Epithelial cell of umbilical artery (primary cell): ENCODE results near the gene SLC25A23. TPM values are rescaled to one million over a fixed set of nuclear protein-coding genes. Genes with fewer than 3 reads are reported as not detected.

Source experiments
- total RNA-seq: library from RNA; depleted of rRNA; stranded (reverse); fragments of >200 nt; gene quantifications from 2 replicates; pipeline ENCODE4 v1.2.3, GENCODE V29; 2014

SLC25A23 gene
- 19.2 and 32.8 TPM in 2 replicates for total RNA-seq

GRCh38 chr19:6459262-6460098, at the start of gene SLC25A23:
Gene SLC25A23, minus strand, starts transcription at chr19:6459792. Its CDS starts 164 bp downstream, at chr19:6459628.

GRCh38 chr19:6501740-6502648, 42.4 kb upstream of the SLC25A23 start, which contains the start of gene TUBB4A:
Gene TUBB4A, minus strand, starts transcription at chr19:6502309. Its CDS starts 97 bp downstream, at chr19:6502212.

DNA sequence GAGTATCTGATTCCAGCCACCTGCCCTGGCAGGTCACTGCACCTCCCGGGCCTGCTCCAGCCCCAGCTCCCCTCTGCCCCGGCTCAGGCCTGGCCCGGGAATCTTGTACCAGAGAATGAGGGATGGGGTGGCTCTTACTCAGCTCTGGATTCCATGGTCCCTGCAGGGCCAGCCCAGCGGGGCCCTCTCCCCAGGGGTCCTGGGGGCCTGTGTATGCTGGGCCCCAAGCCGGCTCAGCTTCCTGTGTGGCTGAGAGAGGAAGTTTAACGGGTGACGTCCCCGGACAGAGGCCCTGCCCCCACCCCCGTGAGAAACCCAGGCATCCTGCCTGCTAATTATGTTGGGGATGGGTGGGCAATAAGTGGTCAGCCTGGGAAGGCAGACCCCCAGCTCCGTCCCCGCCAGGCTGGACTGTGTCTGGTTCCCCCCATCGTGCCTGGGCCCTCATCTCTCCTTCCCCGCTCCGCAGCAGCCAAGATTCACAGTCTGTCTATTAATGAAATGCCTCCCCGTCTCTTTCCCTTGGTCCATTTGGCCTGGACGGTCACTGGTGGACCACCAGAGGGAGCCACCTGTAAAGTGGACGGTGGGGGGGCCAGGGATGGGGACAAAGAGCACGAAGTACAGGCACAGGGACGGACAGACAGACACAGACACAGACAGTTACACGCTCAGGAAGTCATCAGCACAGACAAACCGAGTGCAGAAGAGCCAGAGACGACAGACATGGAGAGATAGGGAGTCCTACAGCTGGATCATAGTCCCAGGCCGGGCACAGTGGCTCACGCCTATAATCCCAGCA, 22.1 kb upstream of the SLC25A23 start, which contains the start of gene DENND1C:
Gene DENND1C, minus strand, starts transcription at position 247 of the 802 bp plus-strand sequence. Its CDS starts 92 bp downstream, at position 155.

DNA sequence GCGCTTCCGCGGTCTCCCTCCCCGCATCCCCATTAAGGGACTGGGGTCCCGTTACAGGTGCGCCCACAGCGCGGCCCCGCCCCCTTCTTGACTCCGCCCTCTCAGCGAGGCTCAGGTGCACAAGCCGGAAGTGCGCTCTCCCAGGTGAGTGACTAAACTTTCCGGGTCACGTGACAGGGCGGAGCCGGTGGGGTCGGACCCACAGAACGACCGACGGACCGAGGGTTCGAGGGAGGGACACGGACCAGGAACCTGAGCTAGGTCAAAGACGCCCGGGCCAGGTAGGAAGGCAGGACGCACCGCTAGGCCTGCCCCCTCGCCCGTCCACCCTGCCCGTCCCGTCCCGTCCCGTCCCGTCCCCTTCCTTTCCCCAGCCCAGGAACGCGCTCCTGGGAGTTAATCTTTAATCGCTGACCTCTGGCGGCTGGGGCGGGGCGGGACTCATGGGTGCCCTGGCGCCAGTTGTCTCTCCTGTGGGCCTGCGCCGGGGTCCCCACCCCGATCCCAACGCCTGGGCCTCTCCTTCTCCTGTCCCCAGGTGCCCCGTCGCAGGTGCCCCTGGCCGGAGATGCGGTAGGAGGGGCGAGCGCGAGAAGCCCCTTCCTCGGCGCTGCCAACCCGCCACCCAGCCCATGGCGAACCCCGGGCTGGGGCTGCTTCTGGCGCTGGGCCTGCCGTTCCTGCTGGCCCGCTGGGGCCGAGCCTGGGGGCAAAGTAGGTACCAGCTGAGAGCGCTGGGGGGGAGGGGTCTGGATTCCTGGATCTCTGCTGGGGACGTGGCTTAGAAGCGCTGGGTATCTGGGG, 4.7 kb upstream of the SLC25A23 start, which contains the start of gene CRB3:
Gene CRB3, plus strand, starts transcription at position 202 of the 804 bp plus-strand sequence. Its CDS starts 431 bp downstream, at position 633.

GRCh38 chr19:6433663-6434062, 25.9 kb downstream of the SLC25A23 start, which contains the start of gene SLC25A41:
Gene SLC25A41, minus strand, starts transcription at chr19:6433763. Its CDS starts 70 bp downstream, at chr19:6433693.

GRCh38 chr19:6424195-6424938, 35.2 kb downstream of the SLC25A23 start, which contains the start of gene KHSRP:
Gene KHSRP, minus strand, starts transcription at chr19:6424811. Its CDS starts 110 bp downstream, at chr19:6424701.

DNA sequence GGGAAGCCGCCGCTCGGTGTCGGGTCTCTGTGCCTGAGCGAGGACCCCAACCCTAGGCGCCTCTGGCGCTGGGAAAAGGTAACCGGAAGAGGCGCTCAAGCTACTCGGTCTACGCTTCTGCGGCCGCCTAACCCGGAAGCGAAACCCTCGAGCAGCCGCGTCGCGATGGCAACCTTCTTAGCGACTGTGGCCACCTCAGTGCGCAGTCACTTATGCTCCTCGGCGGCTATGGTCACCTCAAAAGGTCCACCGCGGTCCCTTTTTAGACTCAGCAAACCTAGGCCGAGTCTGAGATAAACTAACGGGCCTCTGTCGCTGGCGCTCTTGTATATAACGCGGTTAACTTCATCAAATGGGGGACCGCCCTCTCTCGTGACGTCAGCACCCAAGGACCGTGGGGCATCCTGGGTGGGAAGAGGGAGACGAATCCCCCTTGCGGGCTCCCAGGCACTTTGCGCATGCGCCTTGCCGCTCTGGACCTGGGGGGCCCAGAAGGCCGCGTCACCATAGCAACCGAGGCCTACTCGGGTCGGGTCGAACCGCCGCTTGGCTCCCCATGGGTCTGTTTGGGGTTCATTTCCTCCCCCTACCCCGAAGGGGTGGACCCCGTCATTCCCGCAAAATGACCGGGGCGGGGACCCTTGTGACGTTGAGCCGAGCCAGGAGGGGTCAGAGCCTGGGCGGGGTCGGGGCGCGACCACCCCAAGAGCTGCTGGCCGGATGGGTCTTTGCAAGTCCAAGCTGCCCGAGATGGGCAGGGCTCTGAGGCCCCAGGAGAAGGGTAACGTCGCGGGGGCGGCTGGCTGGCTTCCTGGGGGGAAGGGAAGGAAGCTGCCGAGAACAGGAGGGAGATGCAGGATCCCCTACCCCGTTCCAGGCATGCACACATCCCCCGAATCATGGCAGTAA, 66.3 kb downstream of the SLC25A23 start, which contains the start of gene GTF2F1:
Gene GTF2F1, minus strand, starts transcription at position 91 of the 909 bp plus-strand sequence. CDS start 169 bp downstream, outside the sequence.

Other genes starting within 250 kb of the SLC25A23 start
- 3.3 and 3.9 TPM in 2 replicates for gene MLLT1, start 179.8 kb downstream of the SLC25A23 start, total RNA-seq
- gene ACER1, start 126.2 kb downstream of the SLC25A23 start, total RNA-seq, result not detected in 2 replicates
- 63.8 and 73.7 TPM in 2 replicates for gene CLPP, start 98.3 kb downstream of the SLC25A23 start, total RNA-seq
- gene ALKBH7, start 87.0 kb downstream of the SLC25A23 start, total RNA-seq, result 40.3 and 74.1 TPM in 2 replicates
- 0.61 and 1.3 TPM in 2 replicates for gene PSPN, start 83.9 kb downstream of the SLC25A23 start, total RNA-seq
- gene GTF2F1, start 66.6 kb downstream of the SLC25A23 start, total RNA-seq, result 48.6 and 50.3 TPM in 2 replicates
- gene KHSRP, start 35.0 kb downstream of the SLC25A23 start, total RNA-seq, result 83.5 and 96.2 TPM in 2 replicates
- gene SLC25A41, start 26.0 kb downstream of the SLC25A23 start, total RNA-seq, result not detected in 2 replicates
- not detected in 2 replicates for gene CRB3, start 4.5 kb upstream of the SLC25A23 start, total RNA-seq
- not detected in 2 replicates for gene DENND1C, start 22.0 kb upstream of the SLC25A23 start, total RNA-seq
- not detected in 2 replicates for gene TUBB4A, start 42.5 kb upstream of the SLC25A23 start, total RNA-seq
- gene TNFSF9, start 71.2 kb upstream of the SLC25A23 start, total RNA-seq, result 0.30 and 0.65 TPM in 2 replicates
- not detected in 2 replicates for gene CD70, start 131.4 kb upstream of the SLC25A23 start, total RNA-seq
- not detected in 2 replicates for gene TNFSF14, start 210.4 kb upstream of the SLC25A23 start, total RNA-seq